Erythroblast (primary cell): Measurements from ENCODE around the gene RASGRP2.

ENCODE experiments used
- GATA1 ChIP-seq: IDR thresholded peaks from 2 replicates; pipeline ENCODE4 v1.6.1; 2011; ENCODE audit warnings: low read depth, mild to moderate bottlenecking, control low read depth, low read length, moderate library complexity
- POLR2A ChIP-seq: IDR thresholded peaks from 2 replicates; pipeline ENCODE4 v1.6.1; 2011; ENCODE audit warnings: mild to moderate bottlenecking, low read length

DNA sequence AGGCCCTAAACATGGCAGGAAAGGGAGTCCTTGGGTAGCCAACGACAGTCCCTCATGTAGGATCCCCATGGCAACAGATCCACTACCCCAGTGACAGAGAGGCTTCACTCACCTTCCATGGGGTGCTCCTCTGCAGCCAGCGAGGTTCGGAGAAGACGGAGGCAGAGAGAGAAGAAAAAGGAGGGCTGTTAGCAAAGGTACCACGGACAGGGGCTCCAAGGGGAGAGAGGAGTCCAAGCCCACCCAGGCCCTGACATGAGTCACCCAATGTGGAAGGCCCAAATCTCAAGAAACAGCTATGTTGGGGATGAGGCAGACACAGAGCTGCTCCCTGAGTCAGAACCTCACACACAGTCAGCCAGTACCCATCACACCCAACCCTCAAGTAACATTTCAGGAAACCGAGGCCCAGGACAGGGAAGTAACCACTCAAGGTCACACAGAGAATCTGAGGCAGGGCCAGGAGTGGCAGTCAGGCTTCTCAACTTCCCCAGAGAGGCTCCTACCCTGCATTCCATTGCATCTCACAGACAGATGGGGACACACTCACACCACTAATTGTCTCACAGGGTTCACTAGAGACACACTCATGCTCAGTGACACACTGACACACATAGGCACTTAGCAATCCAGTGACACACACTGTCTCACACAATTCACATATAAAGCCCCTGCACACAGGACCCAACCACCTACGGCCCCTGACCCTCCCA lies 46.1 kb downstream of the RASGRP2 start:
- no peak for TF ChIP-seq POLR2A
- TF ChIP-seq GATA1, result no peak
